ENCODE results near the gene LRRC8B.
"Not testable (repeated sequence)": the region's sequence is repeated elsewhere in the genome, so short reads cannot be mapped to it uniquely, and the experiment has no call there.

- TF ChIP-seq FOSL2 (IDR thresholded peaks at IDR 0.05); FOSL2 (CRISPR knock-in tag; IDR thresholded peaks at IDR 0.05); NPAS2 (CRISPR knock-in tag; IDR thresholded peaks at IDR 0.05; ENCODE audit: borderline replicate concordance); CTCF (IDR thresholded peaks at IDR 0.05); ELK1 (IDR thresholded peaks at IDR 0.05; ENCODE audit: low read depth, low read length); MAFK (IDR thresholded peaks at IDR 0.05; ENCODE audit: partially characterized antibody); POLR2A (IDR thresholded peaks at IDR 0.05; ENCODE audit: low read length); ESRRA (IDR thresholded peaks at IDR 0.05; ENCODE audit: borderline replicate concordance, low read length); JUN (IDR thresholded peaks at IDR 0.05): not testable (repeated sequence)
Observed at GRCh38 chr1:89629600-89629999, 105.0 kb downstream of the LRRC8B start.

All from A549 (cell line).